Mesendoderm (in vitro differentiated cells): Measurements from ENCODE around the gene TBC1D22B.
"Not testable (repeated sequence)": the region's sequence is repeated elsewhere in the genome, so short reads cannot be mapped to it uniquely, and the experiment has no call there.

Source experiments
- DNase-seq: peaks from one replicate; pipeline ENCODE4 v3.0.0; 2013
- H2AK5ac ChIP-seq: 2 replicates; pipeline ENCODE4 v1.6.1; 2013; ENCODE audit warnings: low read length, inconsistent platforms
- H2BK120ac ChIP-seq: 2 replicates; pipeline ENCODE4 v1.6.1; 2013; ENCODE audit warnings: low read depth, mild to moderate bottlenecking, low read length, moderate library complexity, mixed read lengths
- H2BK15ac ChIP-seq: replicated peaks from 2 replicates; pipeline ENCODE4 v1.6.1; 2013; ENCODE audit warnings: low read depth, mild to moderate bottlenecking, moderate library complexity
- H2BK5ac ChIP-seq: 2 replicates; pipeline ENCODE4 v1.6.1; 2013; ENCODE audit warnings: low read length, inconsistent platforms
- H3K18ac ChIP-seq: 2 replicates; pipeline ENCODE4 v1.6.1; 2013; ENCODE audit warnings: mild to moderate bottlenecking, low read length, mixed read lengths
- H3K23ac ChIP-seq: one replicate; pipeline ENCODE4 v1.6.1; 2013; ENCODE audit warnings: low read length
- H3K27ac ChIP-seq: 2 replicates; pipeline ENCODE4 v1.5.1; 2013; ENCODE audit warnings: low read depth, mild to moderate bottlenecking, inconsistent platforms, low read length, moderate library complexity
- H3K27me3 ChIP-seq: 2 replicates; pipeline ENCODE4 v1.6.1; 2013; ENCODE audit warnings: low read length, control low read depth, mild to moderate bottlenecking, inconsistent platforms; ENCODE audit not compliant: insufficient read depth, poor library complexity
- H3K36me3 ChIP-seq: 2 replicates; pipeline ENCODE4 v1.6.1; 2013; ENCODE audit warnings: low read length, inconsistent platforms; ENCODE audit not compliant: control insufficient read depth, insufficient read depth
- H3K4ac ChIP-seq: one replicate; pipeline ENCODE4 v1.6.1; 2013; ENCODE audit warnings: low read depth, mild to moderate bottlenecking, low read length, moderate library complexity
- H3K4me1 ChIP-seq: 2 replicates; pipeline ENCODE4 v1.6.1; 2013; ENCODE audit warnings: low read depth, low read length, inconsistent platforms; ENCODE audit not compliant: control insufficient read depth
- H3K4me2 ChIP-seq: 2 replicates; pipeline ENCODE4 v1.6.1; 2013; ENCODE audit warnings: low read length
- H3K4me3 ChIP-seq: 2 replicates; pipeline ENCODE4 v1.5.1; 2013; ENCODE audit warnings: mild to moderate bottlenecking, low read length
- H3K56ac ChIP-seq: one replicate; pipeline ENCODE4 v1.6.1; 2013; ENCODE audit warnings: low read length
- H3K79me1 ChIP-seq: 2 replicates; pipeline ENCODE4 v1.6.1; 2013; ENCODE audit warnings: low read length, inconsistent platforms
- H3K79me2 ChIP-seq: 2 replicates; pipeline ENCODE4 v1.6.1; 2013; ENCODE audit warnings: mild to moderate bottlenecking, low read length; ENCODE audit not compliant: control insufficient read depth, insufficient read depth
- H3K9ac ChIP-seq: 2 replicates; pipeline ENCODE4 v1.6.1; 2013; ENCODE audit warnings: low read length, inconsistent platforms
- H4K5ac ChIP-seq: one replicate; pipeline ENCODE4 v1.6.1; 2013; ENCODE audit warnings: low read length
- H4K8ac ChIP-seq: one replicate; pipeline ENCODE4 v1.6.1; 2013; ENCODE audit warnings: low read depth, mild to moderate bottlenecking, control low read depth, low read length, moderate library complexity
- WGBS: extraction: QIAGEN DNeasy Blood & Tissue Kit; methylation state at CpG from one replicate; pipeline ENCODE4 v1.1.7; 2013; ENCODE audit warnings: low lambda C conversion rate, missing lambda C conversion rate; ENCODE audit not compliant: insufficient coverage; ENCODE audit errors: extremely low coverage; 5-methylcytosine and 5-hydroxymethylcytosine counted together

TBC1D22B gene

DNA sequence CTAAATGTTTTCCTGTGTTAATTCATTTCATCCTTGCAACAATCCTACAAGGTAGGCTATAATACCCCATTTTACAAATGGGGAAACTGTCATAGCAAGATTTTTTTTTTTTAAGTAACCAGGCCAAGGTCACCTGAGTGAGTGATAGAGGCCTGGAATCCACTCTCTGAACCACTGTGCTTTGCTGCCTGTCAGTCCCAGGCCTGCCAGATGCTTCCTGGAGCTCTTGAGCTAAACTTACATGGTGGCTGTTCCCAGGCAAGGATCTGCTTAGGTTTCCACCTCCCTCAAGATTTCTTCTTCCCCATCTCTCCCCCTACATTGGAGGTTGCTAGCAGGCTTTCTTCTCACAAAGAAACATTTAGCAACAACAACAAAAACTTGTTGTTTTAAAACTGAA lies 63.5 kb downstream of the TBC1D22B start:
- H2BK120ac ChIP-seq: no peak overlapping the region
- no peak overlapping the region for H3K9ac ChIP-seq
- H3K23ac ChIP-seq: no peak overlapping the region
- H2BK15ac ChIP-seq: no peak overlapping the region
- no peak overlapping the region for H2AK5ac ChIP-seq
- H3K27me3 ChIP-seq: no peaks in the 10 kb centered on the region
- H3K4me3 ChIP-seq: no peak overlapping the region
- no peaks in the 10 kb centered on the region for H3K79me2 ChIP-seq
- no peak overlapping the region for H4K5ac ChIP-seq
- no peak overlapping the region for H3K4ac ChIP-seq
- H3K56ac ChIP-seq: no peak overlapping the region
- no peaks in the 10 kb centered on the region for H3K79me1 ChIP-seq
- H3K27ac ChIP-seq: no peak overlapping the region
- no peaks in the 10 kb centered on the region for H3K4me1 ChIP-seq
- H3K18ac ChIP-seq: no peak overlapping the region
- H3K36me3 ChIP-seq: no peaks in the 10 kb centered on the region
- H3K4me2 ChIP-seq: no peak overlapping the region
- no peak overlapping the region for H4K8ac ChIP-seq
- DNase-seq: no peak
- no peak overlapping the region for H2BK5ac ChIP-seq

GRCh38 chr6:37321516-37322415 lies 64.2 kb downstream of the TBC1D22B start:
- no peak overlapping the region for H2BK120ac ChIP-seq
- DNase-seq: no peak
- H3K79me2 ChIP-seq: no peaks in the 10 kb centered on the region
- H3K4me2 ChIP-seq: no peak overlapping the region
- no peak overlapping the region for H3K23ac ChIP-seq
- H4K8ac ChIP-seq: no peak overlapping the region
- H3K4me1 ChIP-seq: no peaks in the 10 kb centered on the region
- WGBS: no CpG with 5 or more reads among the region's 8 CpGs
- H2BK15ac ChIP-seq: no peak overlapping the region
- no peak overlapping the region for H2AK5ac ChIP-seq
- H3K4me3 ChIP-seq: no peak overlapping the region
- H3K56ac ChIP-seq: no peak overlapping the region
- no peak overlapping the region for H3K18ac ChIP-seq
- no peak overlapping the region for H3K9ac ChIP-seq
- H3K4ac ChIP-seq: no peak overlapping the region
- no peak overlapping the region for H4K5ac ChIP-seq
- H3K27me3 ChIP-seq: no peaks in the 10 kb centered on the region
- H3K36me3 ChIP-seq: no peaks in the 10 kb centered on the region
- no peak overlapping the region for H3K27ac ChIP-seq
- no peaks in the 10 kb centered on the region for H3K79me1 ChIP-seq
- no peak overlapping the region for H2BK5ac ChIP-seq

GRCh38 chr6:37323580-37323979 lies 66.0 kb downstream of the TBC1D22B start:
- Histone ChIP-seq H4K5ac (no peak overlapping the region), H2BK120ac (no peak overlapping the region), H3K4me2 (no peak overlapping the region), H2BK5ac (no peak overlapping the region), H3K4ac (no peak overlapping the region), H3K9ac (no peak overlapping the region), H4K8ac (no peak overlapping the region), H2AK5ac (no peak overlapping the region), H3K18ac (no peak overlapping the region), H3K56ac (no peak overlapping the region), H3K27ac (no peak overlapping the region), H3K4me1 (no peaks in the 10 kb centered on the region), H2BK15ac (no peak overlapping the region), H3K27me3 (no peaks in the 10 kb centered on the region), H3K36me3 (no peaks in the 10 kb centered on the region), H3K79me1 (no peaks in the 10 kb centered on the region), H3K79me2 (no peaks in the 10 kb centered on the region), H3K4me3 (no peak overlapping the region), H3K23ac (no peak overlapping the region)
- no peak for DNase-seq
- WGBS: no CpG with 5 or more reads among the region's 3 CpGs

- no peaks in the 10 kb centered on the region for H3K36me3 ChIP-seq
- H3K18ac ChIP-seq: no peak overlapping the region
- no peak overlapping the region for H4K8ac ChIP-seq
- no peak overlapping the region for H3K4me2 ChIP-seq
- no peak overlapping the region for H2BK120ac ChIP-seq
- H2BK5ac ChIP-seq: no peak overlapping the region
- H3K9ac ChIP-seq: no peak overlapping the region
- DNase-seq: no peak
- no peaks in the 10 kb centered on the region for H3K4me1 ChIP-seq
- H3K4me3 ChIP-seq: no peak overlapping the region
- H3K23ac ChIP-seq: no peak overlapping the region
- H3K79me1 ChIP-seq: no peaks in the 10 kb centered on the region
- no CpG with 5 or more reads among the region's 4 CpGs for WGBS
- no peak overlapping the region for H3K4ac ChIP-seq
- H3K79me2 ChIP-seq: no peaks in the 10 kb centered on the region
- no peak overlapping the region for H4K5ac ChIP-seq
- H3K27ac ChIP-seq: no peak overlapping the region
- H2BK15ac ChIP-seq: no peak overlapping the region
- no peaks in the 10 kb centered on the region for H3K27me3 ChIP-seq
- no peak overlapping the region for H2AK5ac ChIP-seq
- no peak overlapping the region for H3K56ac ChIP-seq
Measured at GRCh38 chr6:37324131-37325033, 66.8 kb downstream of the TBC1D22B start.

GRCh38 chr6:37330345-37330744 lies 72.8 kb downstream of the TBC1D22B start:
- no CpG with 5 or more reads among the region's 10 CpGs for WGBS
- not testable (repeated sequence) for H3K9ac ChIP-seq, DNase-seq, H3K4me1 ChIP-seq, H2BK15ac ChIP-seq, H3K56ac ChIP-seq, H3K23ac ChIP-seq, H3K27ac ChIP-seq, H3K4me3 ChIP-seq, H3K4ac ChIP-seq, H3K4me2 ChIP-seq, H4K8ac ChIP-seq, H2AK5ac ChIP-seq, H3K27me3 ChIP-seq, H3K36me3 ChIP-seq, H3K18ac ChIP-seq, H2BK5ac ChIP-seq, H3K79me2 ChIP-seq, H2BK120ac ChIP-seq, H3K79me1 ChIP-seq, H4K5ac ChIP-seq
